GM12878 (cell line): ENCODE measurements around the gene PCBP4. TPM values are rescaled to one million over a fixed set of nuclear protein-coding genes. Genes with fewer than 3 reads are reported as not detected.

Experiments used
- ATAC-seq: fragments of 200-7000 bp; cut with Tn5 transposase; 3 replicates; pipeline ENCODE4 v1.9.1; 2020; ENCODE audit warnings: mild to moderate bottlenecking, moderate library complexity
- BruUV-seq: library from RNA; stranded (reverse); fragments of 400-500 nt; replicated peaks from 2 replicates; lab custom pipeline; 2021; lab: Mats Ljungman, UMichigan
- CTCF ChIA-PET: fragments of 300-600 bp; sonication (Branson Sonifier 250); formaldehyde crosslinking; extraction: SDS; loops from one replicate; lab custom pipeline; 2021; ENCODE audit warnings: inconsistent platforms; lab: Yijun Ruan, JAX
- POLR2A ChIA-PET: fragments of 350-600 bp; formaldehyde crosslinking; extraction: SDS; loops from one replicate; lab custom pipeline; 2021; ENCODE audit warnings: inconsistent platforms; lab: Charles Lee
- RAD21 ChIA-PET: fragments of 300-600 bp; sonication (Branson Sonifier 250); formaldehyde crosslinking; loops from one replicate; lab custom pipeline; 2023; ENCODE audit warnings: antibody characterized with exemption; ENCODE audit not compliant: unreplicated experiment; lab: Charles Lee
- SMC1A ChIA-PET: fragments of 300-600 bp; sonication (Branson Sonifier 250); formaldehyde crosslinking; loops from one replicate; lab custom pipeline; 2023; ENCODE audit not compliant: unreplicated experiment, uncharacterized antibody; lab: Charles Lee
- DNase-seq: peaks from one replicate; pipeline ENCODE4 v3.0.0-alpha.2; 2011; ENCODE audit warnings: low read depth, low spot score
- FAIRE-seq: peaks from 3 replicates; lab custom pipeline; 2011; peaks lifted over from hg19 to GRCh38; lab: Jason Lieb, UNC
- H2AFZ ChIP-seq: 2 replicates; pipeline ENCODE4 v1.6.0; 2011; ENCODE audit warnings: low read depth, low read length, control low read depth; ENCODE audit not compliant: control insufficient read depth
- H3K27ac ChIP-seq: 2 replicates; pipeline ENCODE4 v1.5.1; 2011; ENCODE audit warnings: control low read depth; ENCODE audit not compliant: control insufficient read depth, insufficient read depth
- H3K27me3 ChIP-seq, 2 experiments: replicated peaks in 1 of 2; 2 replicates each; pipeline versions ENCODE4 v1.6.0 to v1.6.1; 2011; ENCODE audit warnings: low read length in 1 of 2; ENCODE audit not compliant: control insufficient read depth in 2 of 2, insufficient read depth in 2 of 2
- H3K36me3 ChIP-seq, 2 experiments: 2 replicates each; pipeline ENCODE4 v1.5.1; 2011; ENCODE audit warnings: low read length in 1 of 2; ENCODE audit not compliant: control insufficient read depth in 2 of 2, insufficient read depth in 2 of 2
- H3K4me1 ChIP-seq: 2 replicates; pipeline ENCODE4 v1.6.1; 2011; ENCODE audit warnings: mild to moderate bottlenecking, low read length, moderate library complexity, mixed read lengths; ENCODE audit not compliant: control insufficient read depth, insufficient read depth
- H3K4me2 ChIP-seq: 2 replicates; pipeline ENCODE4 v1.6.0; 2011; ENCODE audit warnings: control low read depth; ENCODE audit not compliant: control insufficient read depth, insufficient read depth
- H3K4me3 ChIP-seq: fragments of 200-600 bp; sonication (generic); 2 replicates; pipeline ENCODE4 v1.5.1; 2016
- H3K79me2 ChIP-seq: 2 replicates; pipeline ENCODE4 v1.6.0; 2011; ENCODE audit warnings: low read length; ENCODE audit not compliant: control insufficient read depth, insufficient read depth
- H3K9ac ChIP-seq: 2 replicates; pipeline ENCODE4 v1.8.0; 2011; ENCODE audit warnings: low read length, control low read depth, mixed read lengths; ENCODE audit not compliant: control insufficient read depth, insufficient read depth
- H3K9me3 ChIP-seq: replicated peaks from 3 replicates; pipeline ENCODE4 v1.5.1; 2011; ENCODE audit warnings: mild to moderate bottlenecking, low read length; ENCODE audit not compliant: control insufficient read depth, insufficient read depth
- H4K20me1 ChIP-seq: 2 replicates; pipeline ENCODE4 v1.6.0; 2011; ENCODE audit not compliant: control insufficient read depth, insufficient read depth
- BACH1 ChIP-seq: fragments of 450-650 bp; IDR thresholded peaks from 2 replicates; pipeline ENCODE4 v1.6.1; 2017; ENCODE audit warnings: mild to moderate bottlenecking, borderline replicate concordance
- CBX3 ChIP-seq: fragments of 200-600 bp; sonication (generic); IDR thresholded peaks from 2 replicates; pipeline ENCODE4 v1.6.1; 2016; ENCODE audit warnings: low read depth, borderline replicate concordance
- CEBPB ChIP-seq, 2 experiments: fragments of 150-350 bp in 1 of 2; IDR thresholded peaks; 2 replicates each; pipeline ENCODE4 v1.6.1; 2012 to 2014; ENCODE audit warnings: low read depth in 2 of 2, low read length in 2 of 2, borderline replicate concordance in 1 of 2, inconsistent platforms in 1 of 2
- CHD1 ChIP-seq: IDR thresholded peaks from 2 replicates; pipeline ENCODE4 v1.6.1; 2012; ENCODE audit warnings: low read depth, low read length, improper control_type of control experiment
- DPF2 ChIP-seq: fragments of 450-650 bp; IDR thresholded peaks from 2 replicates; pipeline ENCODE4 v1.6.1; 2017; ENCODE audit warnings: mild to moderate bottlenecking
- EP300 ChIP-seq, 2 experiments: fragments of 150-350 bp in 1 of 2; IDR thresholded peaks; 2 replicates each; pipeline ENCODE4 v1.6.1; 2011 to 2012; ENCODE audit warnings: low read depth in 2 of 2, low read length in 2 of 2, borderline replicate concordance in 1 of 2, improper control_type of control experiment in 1 of 2, inconsistent platforms in 1 of 2; ENCODE audit not compliant: control insufficient read depth in 1 of 2
- FOXM1 ChIP-seq: IDR thresholded peaks from 2 replicates; pipeline ENCODE4 v1.6.1; 2012; ENCODE audit warnings: low read depth, mild to moderate bottlenecking, inconsistent platforms, low read length, moderate library complexity
- LARP7 ChIP-seq: fragments of 450-650 bp; IDR thresholded peaks from 2 replicates; pipeline ENCODE4 v1.6.1; 2017; ENCODE audit warnings: mild to moderate bottlenecking
- MTA3 ChIP-seq: IDR thresholded peaks from 2 replicates; pipeline ENCODE4 v1.6.1; 2012; ENCODE audit warnings: low read length, inconsistent platforms, borderline replicate concordance
- POLR2A ChIP-seq: IDR thresholded peaks from 2 replicates; pipeline ENCODE4 v1.6.1; 2011; ENCODE audit warnings: low read depth, mild to moderate bottlenecking, low read length
- SIX5 ChIP-seq: IDR thresholded peaks from 2 replicates; pipeline ENCODE4 v1.6.1; 2011; ENCODE audit warnings: mild to moderate bottlenecking, low read depth, low read length, moderate library complexity; ENCODE audit not compliant: severe bottlenecking
- SMARCA5 ChIP-seq: fragments of 450-650 bp; IDR thresholded peaks from 2 replicates; pipeline ENCODE4 v1.6.1; 2017; ENCODE audit warnings: mild to moderate bottlenecking
- SP1 ChIP-seq: IDR thresholded peaks from one replicate; pipeline ENCODE4 v1.6.1; 2011; ENCODE audit warnings: low read depth, low read length
- STAT1 ChIP-seq: fragments of 450-650 bp; conservative IDR thresholded peaks from 2 replicates; pipeline ENCODE4 v1.6.1; 2014; ENCODE audit warnings: antibody characterized with exemption, mild to moderate bottlenecking
- TCF7 ChIP-seq: IDR thresholded peaks from 2 replicates; pipeline ENCODE4 v1.6.1; 2014; ENCODE audit warnings: antibody characterized with exemption, borderline replicate concordance
- ZNF24 ChIP-seq: fragments of 450-650 bp; IDR thresholded peaks from 2 replicates; pipeline ENCODE4 v1.6.1; 2017; ENCODE audit warnings: antibody characterized with exemption, mild to moderate bottlenecking
- ZZZ3 ChIP-seq: IDR thresholded peaks from 2 replicates; pipeline ENCODE4 v1.6.1; 2011; ENCODE audit warnings: low read depth; ENCODE audit not compliant: control insufficient read depth, insufficient read length
- WGBS: methylation state at CpG from one replicate; pipeline ENCODE4 v1.1.6; 2016; ENCODE audit warnings: low lambda C conversion rate; ENCODE audit not compliant: insufficient replicate concordance, insufficient coverage; ENCODE audit errors: missing lambda C conversion rate; 5-methylcytosine and 5-hydroxymethylcytosine counted together
- in situ Hi-C: fragments of 300-500 bp; cut with MboI; formaldehyde crosslinking; loops from 9 replicates; pipeline ENCODE4 v1.14.3; 2018; ENCODE audit warnings: mixed read lengths
- intact Hi-C: fragments of 100-400 bp; cut with micrococcal nuclease; formaldehyde crosslinking; loops from one replicate; pipeline ENCODE4 v1.14.2; 2022; ENCODE audit not compliant: unreplicated experiment
- polyA plus RNA-seq, 11 experiments: library from polyadenylated mRNA; depleted of rRNA in 4 of 11; unstranded in 6 of 11; stranded (reverse) in 5 of 11; fragments of >200 nt; fragmentation: Nextera tagmentation in 4 of 11; fragmentation: Illumina TruSeq in 1 of 11; extraction: Ambion mirVana in 4 of 11; extraction: Trizol in 1 of 11; gene quantifications; 1 replicate in 1 of 11; 2 replicates in 10 of 11; pipeline versions ENCODE4 v1.2.1 to v1.2.3, GENCODE V29; 2011 to 2016; ENCODE audit warnings: inconsistent platforms in 2 of 11, missing spikeins in 2 of 11, low read depth in 1 of 11
- total RNA-seq, 4 experiments: library from RNA; depleted of rRNA in 3 of 4; stranded (reverse); fragments of >200 nt in 3 of 4; fragmentation: Illumina TruSeq in 1 of 4; extraction: Trizol in 1 of 4; gene quantifications; 2 replicates each; pipeline versions ENCODE4 v1.2.1 to v1.2.3, GENCODE V29; 2013 to 2021
- TF ChIP-seq, protein P1 (sequence below), 3 experiments: IDR thresholded peaks in 2 of 3; conservative IDR thresholded peaks in 1 of 3; 2 replicates each; pipeline ENCODE4 v1.5.1; 2011; ENCODE audit warnings: low read depth in 3 of 3, low read length in 3 of 3, mild to moderate bottlenecking in 3 of 3, control low read depth in 2 of 3, moderate library complexity in 2 of 3, inconsistent platforms in 1 of 3, mixed read lengths in 1 of 3; ENCODE audit not compliant: control insufficient read depth in 2 of 3, insufficient read depth in 1 of 3; ENCODE audit errors: extremely low read depth in 1 of 3
- TF ChIP-seq, protein P2 (sequence below): fragments of 450-650 bp; IDR thresholded peaks from 2 replicates; pipeline ENCODE4 v1.6.1; 2017; ENCODE audit warnings: low read depth, mild to moderate bottlenecking, moderate library complexity

The PCBP4 gene
- total and polyA plus RNA-seq, 10 of the 15 experiments (the other 5 are each of a cell fraction or from before 2014, with no cell fraction given), result 0.05 to 14.5 (median 4.2) TPM

DNA sequence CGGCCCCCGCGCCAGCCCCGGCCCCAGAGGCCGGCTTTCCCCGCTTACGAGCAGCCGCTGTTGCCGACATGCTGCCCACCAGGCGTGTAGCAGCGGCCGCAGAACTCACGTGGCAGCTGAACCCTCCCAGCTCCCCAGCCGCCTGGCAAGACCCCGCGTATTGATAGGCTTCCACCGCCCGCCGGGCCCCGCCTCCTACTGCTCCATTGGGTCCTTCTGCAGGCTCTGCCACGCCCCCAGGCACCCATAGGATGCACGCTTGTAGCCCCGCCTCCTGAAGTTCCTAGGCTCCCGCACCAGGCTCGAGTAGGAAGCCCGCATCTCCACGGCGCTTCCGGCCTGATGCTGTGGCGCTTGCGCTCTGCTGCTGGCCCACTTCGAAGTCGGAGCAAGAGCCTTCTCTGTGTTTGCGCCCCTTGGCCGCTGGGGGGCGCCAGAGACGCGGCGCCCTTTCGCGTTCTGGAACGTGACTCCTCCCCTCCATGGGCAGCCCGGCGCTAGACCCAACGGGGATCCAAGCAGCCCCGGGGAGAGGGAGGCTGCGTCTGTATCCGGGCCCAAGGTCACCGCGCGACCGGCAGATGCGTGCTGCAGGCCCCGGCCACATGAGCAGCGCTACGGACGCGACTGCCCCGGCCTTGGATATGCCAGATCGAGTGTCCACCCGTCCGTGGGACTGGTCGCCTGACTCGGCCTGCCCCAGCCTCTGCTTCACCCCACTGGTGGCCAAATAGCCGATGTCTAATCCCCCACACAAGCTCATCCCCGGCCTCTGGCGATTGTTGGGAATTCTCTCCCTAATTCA, 25.3 kb downstream of the PCBP4 start, which contains the start of the genes PARP3 and RRP9 (continued):
- TF ChIP-seq, protein P1, sequence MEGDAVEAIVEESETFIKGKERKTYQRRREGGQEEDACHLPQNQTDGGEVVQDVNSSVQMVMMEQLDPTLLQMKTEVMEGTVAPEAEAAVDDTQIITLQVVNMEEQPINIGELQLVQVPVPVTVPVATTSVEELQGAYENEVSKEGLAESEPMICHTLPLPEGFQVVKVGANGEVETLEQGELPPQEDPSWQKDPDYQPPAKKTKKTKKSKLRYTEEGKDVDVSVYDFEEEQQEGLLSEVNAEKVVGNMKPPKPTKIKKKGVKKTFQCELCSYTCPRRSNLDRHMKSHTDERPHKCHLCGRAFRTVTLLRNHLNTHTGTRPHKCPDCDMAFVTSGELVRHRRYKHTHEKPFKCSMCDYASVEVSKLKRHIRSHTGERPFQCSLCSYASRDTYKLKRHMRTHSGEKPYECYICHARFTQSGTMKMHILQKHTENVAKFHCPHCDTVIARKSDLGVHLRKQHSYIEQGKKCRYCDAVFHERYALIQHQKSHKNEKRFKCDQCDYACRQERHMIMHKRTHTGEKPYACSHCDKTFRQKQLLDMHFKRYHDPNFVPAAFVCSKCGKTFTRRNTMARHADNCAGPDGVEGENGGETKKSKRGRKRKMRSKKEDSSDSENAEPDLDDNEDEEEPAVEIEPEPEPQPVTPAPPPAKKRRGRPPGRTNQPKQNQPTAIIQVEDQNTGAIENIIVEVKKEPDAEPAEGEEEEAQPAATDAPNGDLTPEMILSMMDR (IDR thresholded peaks at IDR 0.05 in 2 of 3, conservative IDR thresholded peaks at IDR 0.05 in 1 of 3; ENCODE audit: control insufficient read depth in 2 of 3, extremely low read depth in 1 of 3, insufficient read depth in 1 of 3, low read depth in 3 of 3, low read length in 3 of 3), result peak; percentile 99 to 100 (median 99); a peak in 5 of 6 replicates
- TF ChIP-seq CBX3, result no peak
- peak; percentile 12; the same call in 1 of the 2 replicates for TF ChIP-seq ZNF24
- peak; percentile 90 for TF ChIP-seq SMARCA5
- no peak for TF ChIP-seq CEBPB (IDR thresholded peaks at IDR 0.05; ENCODE audit: borderline replicate concordance in 1 of 2, low read depth in 2 of 2, low read length in 2 of 2)
- no peak for TF ChIP-seq FOXM1
- no peak for TF ChIP-seq ZZZ3

DNA sequence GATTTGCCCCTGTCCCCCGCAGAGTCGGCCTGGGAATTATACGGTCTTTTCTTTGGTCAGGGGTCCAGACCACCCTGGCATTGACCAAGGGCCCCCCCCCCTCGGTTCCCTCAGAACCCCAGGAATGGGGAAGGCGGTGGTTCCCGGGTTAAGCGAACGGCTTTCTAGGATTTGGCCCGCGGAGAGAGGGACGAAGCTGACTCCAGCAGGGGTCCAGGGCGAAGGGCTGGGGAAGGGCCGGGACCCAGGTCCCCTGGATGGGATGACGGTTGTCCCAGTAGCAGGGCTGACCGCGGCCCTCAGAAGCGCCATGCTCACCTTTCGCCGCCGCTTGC, 25.8 kb downstream of the PCBP4 start:
- H3K9me3 ChIP-seq, result no peaks in the 10 kb centered on the region
- H3K4me2 ChIP-seq, result peak overlapping the region; percentile 72
- DNase-seq, result no peak
- ChIA-PET CTCF (interaction anchor here (0.6 to 4.8 kb wide), 22 partner anchors 13 to 556 kb away, joined by 3 to 79 read pairs (median 4); partner anchors contain the start of genes ABHD14A, ABHD14B, ACY1 and DUSP7), SMC1A (interaction anchor here (0.6 to 2.6 kb wide), 10 partner anchors 9 to 952 kb away, joined by 3 to 33 read pairs (median 4); partner anchors contain the start of genes ABHD14A, ABHD14B and RPL29), POLR2A (interaction anchor here (0.5 to 3.0 kb wide), 7 partner anchors 21 to 284 kb away, joined by 3 to 24 read pairs (median 3); partner anchors contain the start of genes ABHD14A, ABHD14B, ACY1 and RPL29), RAD21 (interaction anchor here (0.6 to 4.2 kb wide), 19 partner anchors 12 to 1381 kb away, joined by 3 to 34 read pairs (median 3); partner anchors contain the start of genes ABHD14A, ABHD14B, ACY1 and DUSP7)
- intact Hi-C loops, result no loop called here
- no peaks in the 10 kb centered on the region for H3K27me3 ChIP-seq
- 2% methylated on average over 20 of the region's 20 CpGs for WGBS
- ATAC-seq, result no peak
- H4K20me1 ChIP-seq, result no peaks in the 10 kb centered on the region
- peak overlapping the region; percentile 65 for H3K27ac ChIP-seq
- BruUV-seq, result no TSS peak
- H3K9ac ChIP-seq, result peak overlapping the region; percentile 82
- peaks cover 9 to 18% of the 10 kb centered on the region in 2 experiments; a peak in 3 of 4 replicates for H3K36me3 ChIP-seq
- H2AFZ ChIP-seq, result peak overlapping the region; percentile 40; the same call in 1 of the 2 replicates
- H3K79me2 ChIP-seq, result peaks cover 32% of the 10 kb centered on the region
- peaks cover 11% of the 10 kb centered on the region for H3K4me1 ChIP-seq
- no peak for FAIRE-seq
- in situ Hi-C loops, result no loop called here
- peak overlapping the region; percentile 96 for H3K4me3 ChIP-seq
- TF ChIP-seq EP300 (IDR thresholded peaks at IDR 0.05; ENCODE audit: borderline replicate concordance in 1 of 2, control insufficient read depth in 1 of 2, low read depth in 2 of 2, low read length in 2 of 2) (no peak), STAT1 (no peak), BACH1 (0 out of 2 replicates have a peak, but pooled peaks have one; percentile 36), SP1 (no peak), MTA3 (no peak), POLR2A (no peak), CHD1 (no peak), LARP7 (0 out of 2 replicates have a peak, but pooled peaks have one; percentile 19), DPF2 (peak; percentile 40; the same call in 1 of the 2 replicates), SIX5 (no peak), TCF7 (no peak)
- TF ChIP-seq, protein P2, sequence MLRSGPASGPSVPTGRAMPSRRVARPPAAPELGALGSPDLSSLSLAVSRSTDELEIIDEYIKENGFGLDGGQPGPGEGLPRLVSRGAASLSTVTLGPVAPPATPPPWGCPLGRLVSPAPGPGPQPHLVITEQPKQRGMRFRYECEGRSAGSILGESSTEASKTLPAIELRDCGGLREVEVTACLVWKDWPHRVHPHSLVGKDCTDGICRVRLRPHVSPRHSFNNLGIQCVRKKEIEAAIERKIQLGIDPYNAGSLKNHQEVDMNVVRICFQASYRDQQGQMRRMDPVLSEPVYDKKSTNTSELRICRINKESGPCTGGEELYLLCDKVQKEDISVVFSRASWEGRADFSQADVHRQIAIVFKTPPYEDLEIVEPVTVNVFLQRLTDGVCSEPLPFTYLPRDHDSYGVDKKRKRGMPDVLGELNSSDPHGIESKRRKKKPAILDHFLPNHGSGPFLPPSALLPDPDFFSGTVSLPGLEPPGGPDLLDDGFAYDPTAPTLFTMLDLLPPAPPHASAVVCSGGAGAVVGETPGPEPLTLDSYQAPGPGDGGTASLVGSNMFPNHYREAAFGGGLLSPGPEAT, result no peak
